GM04504 (cell line): ENCODE data around the gene GPSM3.
"Not testable (repeated sequence)": the region's sequence is repeated elsewhere in the genome, so short reads cannot be mapped to it uniquely, and the experiment has no call there.

ENCODE experiments used
- DNase-seq: peaks from one replicate; pipeline ENCODE4 v3.0.0-alpha.2; 2012; ENCODE audit warnings: low read depth

The GPSM3 gene

DNA sequence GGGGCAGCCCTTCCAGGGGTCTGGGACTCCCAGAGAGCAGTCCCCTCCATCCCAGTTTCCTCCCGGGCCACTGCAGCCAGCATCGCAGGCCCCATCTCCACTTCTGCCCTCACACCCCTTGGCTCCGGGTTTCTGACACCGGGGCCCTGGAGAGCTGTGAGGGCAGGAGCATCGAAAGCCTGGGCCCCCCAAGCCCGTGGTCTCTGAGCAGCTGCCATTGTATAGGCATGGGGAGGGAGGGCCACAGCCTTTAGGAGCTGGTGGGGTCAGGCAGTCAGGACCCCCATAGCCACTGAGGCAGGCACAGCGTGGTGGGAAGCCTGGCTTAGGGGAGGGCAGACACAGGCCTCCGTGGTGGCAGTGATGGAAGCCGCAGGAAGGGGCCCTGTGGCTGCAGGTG is 9.7 kb upstream of the GPSM3 start:
- no peak for DNase-seq

DNA sequence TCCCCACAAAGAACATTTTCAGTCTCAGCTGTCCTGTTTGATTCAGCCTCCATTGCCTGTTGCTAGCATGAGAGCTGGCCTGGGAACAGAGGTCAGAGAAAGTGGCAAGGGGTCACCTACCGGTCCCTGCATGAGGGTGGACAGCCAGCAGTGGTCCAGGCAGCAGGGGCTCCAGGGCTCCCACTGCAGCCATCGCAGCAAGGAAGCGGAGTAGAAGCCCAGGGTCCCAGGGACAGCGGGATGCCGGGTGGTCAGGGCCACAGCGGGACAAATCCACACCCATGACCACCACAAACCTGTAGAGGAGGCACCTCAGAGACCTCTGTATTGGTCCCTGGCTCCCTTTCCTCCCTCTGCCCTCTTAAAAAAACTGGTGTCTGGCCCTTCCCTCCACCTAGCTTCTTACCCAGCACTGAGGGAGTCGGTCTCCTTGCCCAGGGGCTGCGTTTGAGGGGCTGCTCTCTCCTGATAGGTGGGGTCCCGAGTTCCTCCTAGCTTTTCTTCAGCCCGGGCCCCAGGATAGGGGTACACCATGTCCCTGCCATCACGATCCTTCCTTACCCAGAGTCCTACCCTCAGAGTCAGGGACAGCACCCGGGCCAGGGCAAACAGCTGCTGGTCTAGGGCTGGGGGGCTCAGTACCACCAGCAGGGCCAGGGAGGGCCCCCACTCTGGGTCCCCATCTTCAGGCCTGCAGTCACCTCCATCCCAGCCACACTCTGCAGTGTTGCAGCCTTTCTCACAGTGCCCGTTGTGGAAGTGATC is 8.4 kb upstream of the GPSM3 start:
- no peak for DNase-seq

DNA sequence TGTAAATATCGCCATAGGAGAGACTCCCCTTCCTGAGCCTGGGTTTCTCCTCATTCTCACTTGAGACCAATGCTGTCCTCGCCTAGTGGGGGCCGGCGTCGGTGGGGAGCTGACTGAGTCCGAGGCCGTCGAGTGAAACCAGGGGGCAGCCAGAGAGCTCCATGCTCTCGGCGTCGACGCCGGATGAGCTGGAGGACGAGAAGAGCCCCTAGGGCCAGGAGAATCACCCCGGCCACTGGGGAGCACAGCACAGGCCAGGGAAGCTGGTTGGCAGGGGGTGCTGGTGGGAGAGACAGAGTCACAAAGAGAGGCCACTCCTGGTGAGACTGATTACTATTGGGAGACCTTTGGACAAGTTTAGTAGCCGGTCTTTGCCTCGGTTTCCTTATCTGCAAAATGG is 6.4 kb upstream of the GPSM3 start:
- no peak for DNase-seq

DNA sequence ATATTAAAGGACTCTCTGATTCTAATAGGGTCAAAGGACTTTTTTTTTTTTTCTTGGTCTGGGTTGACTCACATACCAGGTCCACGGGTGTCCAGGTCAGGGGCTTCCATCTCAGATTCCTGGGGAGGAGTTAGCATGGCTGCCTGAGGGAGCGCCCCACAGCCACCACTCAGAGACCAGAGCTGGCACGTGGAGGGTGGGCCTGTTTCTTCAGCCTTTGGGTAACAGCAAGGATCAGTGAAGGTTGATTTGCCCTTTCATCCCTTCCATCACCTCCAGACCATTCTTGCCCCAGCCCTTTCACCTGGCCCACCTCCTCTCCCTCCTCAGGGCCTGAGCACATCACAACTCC is 5.9 kb upstream of the GPSM3 start:
- no peak for DNase-seq

DNA sequence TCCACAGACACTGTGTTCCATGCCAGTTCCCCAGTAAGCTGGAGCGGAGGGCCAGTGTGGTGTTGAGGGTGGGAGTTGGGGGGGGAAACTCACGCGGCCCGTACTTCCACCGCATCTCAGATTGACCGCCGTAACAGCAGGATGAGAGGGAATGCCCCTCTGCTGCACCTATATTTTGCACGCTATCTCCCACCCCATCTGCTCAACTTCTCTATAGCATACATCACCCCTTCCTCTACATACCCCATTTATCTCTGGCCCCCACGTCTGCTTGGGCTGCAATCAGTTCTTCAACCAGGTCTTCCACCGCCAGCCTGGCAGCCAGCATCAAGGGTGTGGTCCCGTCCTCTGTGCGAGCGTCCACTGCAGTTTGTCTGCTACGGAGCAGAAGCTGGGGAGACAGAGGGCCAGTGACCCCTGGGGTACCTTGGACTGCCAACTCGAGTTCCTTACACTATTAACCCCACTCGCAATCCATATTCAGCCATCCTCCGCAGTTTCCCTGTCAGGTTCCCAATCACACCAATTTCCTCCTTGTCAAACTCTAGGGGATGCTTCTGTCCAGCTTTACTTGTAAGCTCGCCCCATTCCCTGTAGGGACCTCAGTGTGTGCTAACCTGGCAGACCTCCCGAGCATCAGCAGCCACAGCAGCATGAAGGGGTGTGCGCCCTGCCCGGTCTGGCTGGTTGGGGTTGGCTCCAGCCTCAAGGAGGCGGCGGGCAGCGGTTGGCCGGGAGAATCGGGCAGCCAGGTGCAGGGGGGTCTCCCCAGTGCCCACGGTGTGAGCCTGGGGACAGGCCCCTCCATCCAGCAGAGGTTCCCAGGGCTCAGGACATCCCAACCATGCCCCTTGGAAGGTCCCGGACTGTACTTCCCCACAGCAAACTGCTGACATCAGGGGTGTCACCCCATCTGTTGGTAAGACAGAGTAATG is 4.5 kb upstream of the GPSM3 start:
- no peak for DNase-seq

DNA sequence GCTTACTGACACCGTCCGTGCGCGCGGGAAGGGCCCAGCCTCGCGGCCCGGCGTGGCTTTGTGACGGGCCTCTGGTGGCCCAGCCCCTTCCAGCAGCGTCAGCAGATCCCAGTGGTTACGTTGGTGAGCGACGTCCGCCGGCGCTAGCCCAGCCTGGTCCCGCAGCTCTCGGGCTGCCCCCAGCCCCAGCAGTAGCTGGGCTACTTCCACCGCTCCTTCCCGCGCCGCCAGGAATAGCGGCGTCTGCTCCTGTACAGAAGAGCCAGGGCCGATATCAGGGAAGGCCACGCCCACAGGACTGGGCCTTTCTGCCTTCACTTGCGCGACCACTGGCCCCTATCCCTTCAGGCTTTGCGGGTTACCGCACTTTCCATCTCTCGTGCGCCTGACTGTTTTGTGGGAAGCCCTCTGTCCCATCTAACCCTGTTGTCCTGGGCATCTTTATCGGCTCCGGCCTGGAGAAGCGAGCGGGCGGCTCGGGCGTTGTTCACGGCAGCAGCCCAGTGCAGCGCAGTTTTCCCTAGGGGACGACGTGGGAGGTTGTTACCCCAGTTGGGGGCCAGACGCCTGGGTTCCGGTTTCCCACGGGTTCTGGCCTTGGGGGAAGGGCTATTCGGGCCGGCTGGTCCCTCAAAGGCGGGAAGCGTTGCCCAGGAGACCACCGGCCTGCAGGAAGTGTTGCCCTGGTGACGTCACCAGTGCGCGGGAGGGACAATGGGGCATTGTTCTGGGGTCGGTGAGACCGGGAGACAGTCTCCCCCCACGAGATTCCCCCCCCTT is 3.6 kb upstream of the GPSM3 start:
- peak; percentile 44 for DNase-seq

DNA sequence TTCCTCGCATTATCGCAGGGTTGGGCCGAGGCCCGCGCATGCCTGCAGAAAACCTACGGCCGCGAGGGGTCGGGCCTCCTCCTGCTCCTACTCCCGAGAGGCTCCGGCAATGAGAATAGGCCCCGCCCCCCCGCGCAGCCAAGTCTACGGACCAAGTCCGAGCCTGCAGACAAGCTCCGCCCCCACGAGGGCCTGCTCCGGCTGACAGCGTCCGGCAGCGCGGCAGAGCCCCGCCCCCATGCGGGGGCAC is 3.1 kb upstream of the GPSM3 start:
- DNase-seq, result peak; percentile 100

DNA sequence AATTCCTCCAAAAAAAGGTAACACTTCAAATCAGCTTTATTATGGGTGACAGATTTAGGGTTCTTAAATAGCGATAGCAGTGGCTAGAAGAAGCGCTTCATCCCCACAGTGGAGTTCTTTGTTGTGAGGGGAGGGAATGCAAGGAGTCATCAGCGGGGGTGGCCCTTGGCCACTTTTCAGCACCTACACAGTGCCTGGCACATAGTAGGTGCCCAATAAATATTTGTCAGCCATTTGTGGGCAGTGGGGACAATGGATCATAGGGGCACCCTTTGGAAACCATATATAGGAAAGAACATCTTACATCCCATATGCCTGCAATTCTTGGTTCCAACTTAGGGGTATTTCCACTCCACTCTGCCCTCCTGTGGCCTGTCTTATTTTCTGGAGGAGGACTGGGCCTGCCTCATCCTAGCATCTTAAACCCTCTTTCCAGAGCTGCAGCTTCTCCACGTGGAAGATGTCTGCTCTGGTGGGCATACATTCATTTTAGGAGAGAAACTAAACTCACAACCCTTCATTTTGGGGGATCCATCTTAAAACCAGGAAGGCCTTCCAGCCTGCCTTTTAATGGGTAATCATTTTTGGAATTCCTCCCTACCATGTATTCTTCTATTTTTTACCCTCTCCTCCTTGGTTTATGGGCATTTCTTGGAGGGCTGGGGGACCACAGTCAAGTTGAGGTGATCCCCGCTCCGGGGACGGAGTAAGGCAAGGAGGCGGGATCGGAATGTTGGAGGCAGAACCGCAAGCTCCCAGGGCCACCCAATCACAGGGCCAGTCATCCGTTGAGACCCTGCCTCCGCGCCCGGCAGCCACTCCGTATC is 2.6 kb upstream of the GPSM3 start:
- no peak for DNase-seq

DNA sequence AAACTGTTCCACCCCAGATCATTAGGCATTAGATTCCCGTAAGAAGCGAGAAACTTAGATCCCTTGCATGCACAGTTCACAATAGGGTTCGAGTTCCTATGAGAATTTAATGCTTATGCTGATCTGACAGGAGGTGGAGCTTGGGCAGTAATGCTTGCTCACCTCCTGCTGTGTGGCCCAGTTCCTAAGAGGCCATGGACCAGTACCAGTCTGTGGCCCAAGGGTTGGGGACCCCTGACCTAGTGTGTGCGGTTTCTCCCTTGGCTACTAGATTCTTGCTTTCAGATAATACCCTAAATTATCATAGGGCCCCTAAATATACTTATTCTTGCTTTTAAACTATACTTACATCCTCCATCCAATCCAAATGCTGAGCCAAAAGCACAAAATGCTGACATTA is 1.9 kb upstream of the GPSM3 start:
- DNase-seq, result no peak

DNA sequence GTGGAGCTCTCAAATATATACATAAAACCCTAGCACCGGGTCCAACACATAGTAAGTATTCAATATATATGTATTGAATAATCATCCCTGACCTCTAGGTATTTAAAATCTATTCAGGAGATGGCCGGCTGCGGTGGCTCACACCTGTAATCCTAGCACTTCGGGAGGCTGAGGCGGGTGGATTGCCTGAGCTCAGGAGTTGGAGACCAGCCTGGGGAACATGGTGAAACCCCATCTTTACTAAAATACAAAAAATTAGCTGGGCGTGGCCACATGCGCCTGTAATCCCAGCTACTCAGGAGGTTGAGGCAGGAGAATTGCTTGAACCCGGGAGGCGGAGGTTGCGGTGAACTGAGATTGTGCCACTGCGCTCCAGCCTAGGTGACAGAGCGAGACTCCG is 653 bp upstream of the GPSM3 start:
- not testable (repeated sequence) for DNase-seq

DNA sequence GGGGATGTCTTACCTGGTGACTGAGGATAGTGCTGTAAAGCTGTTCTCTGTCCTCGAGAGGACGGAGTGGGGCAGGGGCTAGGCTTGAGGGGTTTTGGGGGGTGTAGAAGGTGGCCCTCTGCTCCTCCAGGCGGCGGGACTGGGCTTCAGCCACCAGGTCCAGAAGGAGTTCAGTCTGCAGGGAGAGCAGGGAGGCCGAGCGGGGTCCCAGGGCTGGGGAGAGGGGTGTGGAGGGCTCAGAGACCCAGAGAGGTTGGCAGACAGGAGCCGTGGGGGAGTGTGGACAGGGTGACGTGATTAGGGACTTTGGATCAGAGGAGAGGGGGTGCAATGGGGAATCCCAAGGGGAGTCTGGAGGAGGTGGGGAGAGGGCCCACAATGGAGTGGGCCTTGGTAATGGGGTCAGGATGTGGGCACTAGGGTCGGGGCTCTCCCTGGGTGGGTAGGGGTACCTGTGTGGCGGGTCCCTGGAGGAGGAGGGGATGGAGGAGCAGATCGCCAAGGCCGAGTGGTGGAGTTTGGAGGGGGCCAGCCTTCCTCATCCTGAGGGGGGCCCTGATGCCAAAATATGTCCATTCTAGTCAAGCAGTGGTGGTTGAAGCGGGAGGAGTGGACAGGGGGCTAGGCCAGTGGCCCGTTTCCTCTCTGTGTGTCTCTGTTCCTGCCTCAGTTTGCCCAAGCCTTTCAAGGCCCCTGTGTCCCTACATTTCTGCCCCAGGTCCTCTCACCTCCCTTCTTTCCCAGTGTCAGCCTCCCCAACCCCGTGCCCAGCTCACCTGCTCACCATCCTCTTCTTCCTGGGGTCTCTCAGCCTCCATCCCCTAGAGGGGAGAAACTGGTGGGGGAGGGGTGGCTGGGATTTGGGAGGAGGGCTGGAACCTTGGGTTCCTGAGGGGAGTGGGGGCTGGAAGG is 491 bp downstream of the GPSM3 start:
- DNase-seq, result no peak

DNA sequence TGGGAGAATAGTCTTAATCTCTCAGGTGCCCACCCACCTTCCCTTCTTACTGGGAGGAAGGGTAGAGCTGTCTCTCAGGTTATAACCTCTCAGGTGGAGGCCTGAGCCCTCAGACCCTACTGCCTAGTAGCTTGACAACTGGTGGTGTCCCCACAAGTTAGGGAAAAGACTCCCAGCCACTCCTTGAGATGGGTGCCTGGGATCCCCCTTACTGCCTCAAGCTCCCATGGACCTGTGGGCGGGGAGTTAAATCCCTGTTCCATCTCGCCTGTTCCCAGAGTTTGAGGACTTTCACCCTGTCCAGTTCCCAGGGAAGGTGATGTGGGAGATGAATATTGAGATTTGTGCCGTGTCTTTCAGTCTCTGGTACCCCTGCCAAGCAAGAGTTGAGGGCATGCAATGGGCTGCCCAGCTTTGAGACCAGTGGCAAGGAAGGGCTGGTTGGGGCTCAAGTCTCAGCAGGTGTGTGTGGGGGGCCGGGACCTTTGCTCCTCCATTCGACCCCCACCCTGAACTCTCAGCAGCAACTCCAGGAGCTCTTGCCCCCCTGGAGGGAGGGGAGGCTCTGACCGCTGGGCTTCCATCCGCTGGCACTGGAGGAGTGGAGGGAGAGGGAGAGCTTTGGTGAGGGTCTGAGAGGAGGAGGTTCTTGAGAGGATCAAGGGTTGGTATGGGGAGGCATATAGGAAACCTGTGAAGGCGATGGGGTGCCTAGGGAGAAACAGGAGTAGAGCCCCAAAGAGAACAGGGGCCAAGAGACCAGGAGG is 1.3 kb downstream of the GPSM3 start:
- no peak for DNase-seq

DNA sequence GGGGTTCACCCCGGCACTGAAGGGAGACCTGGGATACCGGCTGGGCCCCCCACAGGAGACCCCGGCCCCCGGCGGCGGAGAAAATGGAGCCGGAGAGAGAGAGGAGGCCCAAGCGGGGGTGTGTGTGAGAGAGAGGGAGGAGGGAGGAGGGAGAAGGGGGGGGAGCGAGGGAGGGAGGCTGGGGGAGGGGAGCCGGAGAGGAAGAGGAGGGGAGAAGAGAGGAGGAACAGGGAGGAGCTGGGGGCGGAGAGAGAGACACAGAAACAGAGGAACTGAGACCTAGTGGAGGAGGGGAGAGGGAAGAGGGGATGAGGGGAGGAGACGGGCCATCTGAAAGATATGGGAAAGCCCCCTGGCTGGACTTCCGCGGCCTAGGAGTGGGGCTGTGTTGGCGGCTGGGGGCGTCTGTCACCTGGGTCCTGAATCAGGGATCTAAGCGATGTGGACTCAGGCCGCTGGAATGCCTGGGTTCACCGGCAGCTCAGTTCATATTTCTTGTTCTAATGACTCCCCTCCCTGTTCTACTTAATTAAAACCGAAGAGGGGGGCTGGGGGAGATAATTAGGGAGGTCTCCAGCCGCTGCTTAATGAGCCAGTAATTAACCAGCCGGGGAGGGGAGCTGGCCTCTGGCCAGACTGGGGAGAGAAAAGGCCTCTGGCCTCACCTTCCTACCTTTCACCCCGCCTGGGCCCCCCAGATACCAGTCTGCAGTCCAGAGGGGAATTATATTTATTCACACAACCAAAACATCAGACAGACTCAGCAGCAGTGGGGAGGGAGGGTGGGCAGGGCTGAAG is 2.2 kb downstream of the GPSM3 start, which contains the start of gene PBX2:
Gene PBX2 (minus strand): TSS at position 149 of the 798 bp plus-strand sequence. CDS start 287 bp downstream, outside the sequence.
- DNase-seq, result peak; percentile 80

DNA sequence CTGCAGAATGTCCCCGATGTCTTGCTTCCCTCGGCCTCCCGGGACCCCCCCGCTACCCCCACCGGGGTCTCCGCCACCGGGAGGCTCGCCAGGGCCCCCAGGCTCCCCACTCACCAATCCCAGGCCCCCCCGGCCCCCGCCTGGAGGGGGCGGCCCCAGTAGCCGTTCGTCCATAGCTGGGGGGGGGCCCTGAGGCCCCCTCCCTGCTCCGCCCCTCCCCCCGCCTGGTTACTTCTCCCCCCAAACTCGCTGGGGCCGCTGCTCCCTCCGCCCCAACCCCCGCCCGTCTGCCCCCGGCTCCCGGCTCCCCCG is 2.7 kb downstream of the GPSM3 start:
- DNase-seq, result no peak

DNA sequence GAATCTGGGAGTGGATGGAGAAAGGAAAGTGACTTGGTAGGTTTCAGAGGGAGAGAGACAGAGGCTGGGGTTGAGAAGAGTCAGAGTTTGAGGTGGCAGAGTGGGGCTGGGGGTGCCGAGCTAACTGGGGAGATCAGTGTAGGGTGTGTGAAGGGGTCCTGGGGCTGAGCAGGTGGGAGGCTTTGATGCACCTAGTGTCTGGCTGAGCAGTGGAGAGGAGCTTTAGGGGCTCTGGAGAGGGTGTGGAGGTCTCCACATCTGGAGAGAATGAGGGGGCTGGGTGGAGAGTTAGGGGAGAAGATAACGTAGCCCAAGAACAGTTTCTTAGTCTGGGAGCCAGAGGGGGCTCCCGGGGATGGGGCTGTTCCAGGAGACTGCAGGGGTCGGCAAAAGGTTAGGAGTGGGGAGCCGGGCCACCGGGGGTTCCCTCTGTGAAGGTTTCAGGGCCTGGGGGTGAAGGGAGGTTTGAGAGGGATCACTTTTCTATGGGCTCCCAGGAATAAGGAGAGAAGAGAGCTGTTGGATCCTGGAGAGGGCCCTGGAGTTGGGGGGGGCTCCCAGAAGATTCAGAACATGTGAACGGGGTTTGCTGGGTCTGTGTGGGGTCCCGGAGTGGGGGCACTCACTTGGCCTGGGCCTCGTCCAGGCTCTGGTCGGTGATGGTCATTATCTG is 3.2 kb downstream of the GPSM3 start:
- no peak for DNase-seq

DNA sequence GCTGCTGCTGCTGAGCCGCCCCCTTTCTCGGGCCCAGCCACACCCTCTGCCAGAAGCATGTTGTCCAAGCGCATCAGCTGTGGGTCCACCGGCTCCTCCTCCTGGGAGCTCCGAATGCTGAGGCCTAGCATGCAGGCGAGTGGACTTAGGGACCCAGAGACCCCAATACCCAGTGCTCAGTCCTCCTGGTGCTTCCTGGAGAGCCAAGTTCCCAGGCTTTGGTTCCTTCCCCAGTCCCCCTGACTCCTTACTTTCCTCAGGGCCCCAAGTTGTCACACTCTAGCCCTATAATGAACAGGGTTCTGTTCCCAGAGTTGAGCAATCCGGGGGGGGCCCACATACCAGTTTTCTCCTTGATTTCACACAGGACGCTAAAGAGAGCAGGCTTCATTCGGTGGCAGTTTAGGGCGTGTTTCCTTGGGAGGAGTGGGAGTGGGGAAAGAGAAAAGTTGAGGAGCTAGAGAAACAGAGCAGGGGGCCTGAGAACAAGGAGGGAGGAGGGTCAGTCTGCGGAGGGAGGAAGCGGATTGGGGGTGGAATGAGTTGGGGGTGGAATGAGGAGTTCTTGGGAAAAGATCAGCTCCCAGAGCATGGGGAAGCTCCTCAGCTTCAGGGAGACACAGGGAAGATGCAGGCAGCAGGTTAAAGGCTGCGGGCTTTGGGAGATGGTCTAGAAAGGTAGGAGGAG is 3.9 kb downstream of the GPSM3 start:
- no peak for DNase-seq

DNA sequence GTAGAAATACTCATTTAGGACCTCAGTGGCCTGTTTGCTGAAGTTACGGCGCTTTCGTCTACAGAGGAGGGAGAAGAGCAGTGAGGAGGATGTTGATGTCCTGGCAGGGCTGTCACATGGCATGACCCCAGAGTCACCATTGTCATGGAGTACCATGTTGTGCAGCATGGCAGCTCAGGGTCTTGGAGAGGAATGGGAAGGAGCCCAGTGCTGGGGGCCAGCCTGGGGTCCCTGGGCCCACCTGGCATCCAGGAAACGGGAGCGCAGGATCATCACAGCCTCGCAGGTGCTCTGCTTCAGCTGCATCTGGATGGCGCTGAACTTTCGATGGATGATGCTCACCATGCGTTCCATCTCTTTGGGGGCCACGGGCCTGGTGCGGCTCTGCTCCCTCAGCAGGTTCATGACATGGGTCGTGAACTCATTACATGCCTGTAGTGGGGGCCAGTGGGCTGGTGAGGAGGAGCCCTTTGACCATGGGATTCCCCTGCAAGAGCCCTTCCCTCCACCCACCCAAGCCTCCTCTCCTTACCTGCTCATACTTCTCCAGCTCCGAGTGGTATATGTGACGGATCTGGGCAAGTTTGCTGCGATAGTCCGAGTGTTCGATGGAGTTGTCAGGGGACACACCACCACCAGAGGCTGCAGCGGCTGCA is 4.6 kb downstream of the GPSM3 start:
- not testable (repeated sequence) for DNase-seq
